ENCODE results near the gene CEP57. TPM values are rescaled to one million over a fixed set of nuclear protein-coding genes. Genes with fewer than 3 reads are reported as not detected.

CEP57 gene
- total and polyA plus RNA-seq, 2 of the 13 experiments (the other 11 are each of a cell fraction or from before 2014, with no cell fraction given) = 34.3 to 59.4 TPM

GRCh38 chr11:95789506-95790122 lies 684 bp upstream of the CEP57 start, which contains the start of gene FAM76B (continued):
- TF ChIP-seq ARID5B (CRISPR knock-in tag; IDR thresholded peaks at IDR 0.05) (peak; percentile 76), ZBTB42 (CRISPR knock-in tag; IDR thresholded peaks at IDR 0.05) (no peak), SNAI1 (CRISPR knock-in tag; IDR thresholded peaks at IDR 0.05; ENCODE audit: borderline replicate concordance) (no peak), ZFP90 (CRISPR knock-in tag; IDR thresholded peaks at IDR 0.05; ENCODE audit: borderline replicate concordance) (no peak; the same call in 1 of the 2 replicates), TAF1 (CRISPR knock-in tag; IDR thresholded peaks at IDR 0.05) (peak; percentile 81), ZNF44 (CRISPR knock-in tag; IDR thresholded peaks at IDR 0.05) (peak; percentile 93; the same call in 1 of the 2 replicates), ZNF101 (CRISPR knock-in tag; IDR thresholded peaks at IDR 0.05; ENCODE audit: borderline replicate concordance, low read depth) (no peak), TRIM22 (IDR thresholded peaks at IDR 0.05) (no peak), HNRNPLL (IDR thresholded peaks at IDR 0.05; ENCODE audit: low read depth, low read length, poor library complexity, severe bottlenecking) (peak; percentile 76), JDP2 (CRISPR knock-in tag; IDR thresholded peaks at IDR 0.05; ENCODE audit: borderline replicate concordance) (no peak), POLR2G (IDR thresholded peaks at IDR 0.05; ENCODE audit: low read depth, low read length) (peak; percentile 49; the same call in 1 of the 2 replicates), ZSCAN20 (CRISPR knock-in tag; IDR thresholded peaks at IDR 0.05; ENCODE audit: borderline replicate concordance) (no peak), NR2F1 (CRISPR knock-in tag; IDR thresholded peaks at IDR 0.05) (no peak), MXD3 (CRISPR knock-in tag; IDR thresholded peaks at IDR 0.05) (peak; percentile 82; the same call in 1 of the 2 replicates), ESRRA (CRISPR knock-in tag; IDR thresholded peaks at IDR 0.05; ENCODE audit: low read depth) (no peak; the same call in 1 of the 2 replicates), CCDC6 (CRISPR knock-in tag; IDR thresholded peaks at IDR 0.05) (peak; percentile 88), HIC2 (CRISPR knock-in tag; IDR thresholded peaks at IDR 0.05; ENCODE audit: low read depth) (no peak; the same call in 1 of the 2 replicates), ZNF12 (CRISPR knock-in tag; IDR thresholded peaks at IDR 0.05) (peak; percentile 62), SMARCE1 (IDR thresholded peaks at IDR 0.05; ENCODE audit: borderline replicate concordance) (no peak)
